ENCODE measurements around the gene ITIH3. TPM values are rescaled to one million over a fixed set of nuclear protein-coding genes. Genes with fewer than 3 reads are reported as not detected.

ITIH3 gene
- total RNA-seq, 1 donor from 2014 or later, result 4.5 TPM

GRCh38 chr3:52777127-52777958 lies 17.3 kb upstream of the ITIH3 start, which contains the start of gene ITIH1:
TSS of gene ITIH1 (plus strand) at chr3:52777599. CDS start at chr3:52777616, 17 bp downstream.
- no peaks in the 10 kb centered on the region for H3K4me1 ChIP-seq
- TF ChIP-seq CTCF (IDR thresholded peaks at IDR 0.05), result no peak
- intact Hi-C loops (cut with DNase I), result no loop called here
- no peak within 1 kb of the TSS for H3K27ac ChIP-seq
- H3K4me3 ChIP-seq, result no peak within 1 kb of the TSS
- no peaks in the 10 kb centered on the region for H3K9me3 ChIP-seq
- H3K36me3 ChIP-seq, result no peaks in the 10 kb centered on the region
- no peak for ATAC-seq
- DNase-seq, result peak; percentile 41
- no peaks in the 10 kb centered on the region for H3K27me3 ChIP-seq (ENCODE audit: low read depth)

- ATAC-seq, result no peak
- Histone ChIP-seq H3K27ac (no peak overlapping the region), H3K4me1 (no peaks in the 10 kb centered on the region), H3K4me3 (no peak overlapping the region), H3K27me3 (ENCODE audit: low read depth) (no peaks in the 10 kb centered on the region), H3K36me3 (no peaks in the 10 kb centered on the region), H3K9me3 (no peaks in the 10 kb centered on the region)
- intact Hi-C loops (cut with DNase I), result no loop called here
- TF ChIP-seq CTCF (IDR thresholded peaks at IDR 0.05), result no peak
- DNase-seq, result peak; percentile 20
These were observed 16.4 kb upstream of the ITIH3 start for GRCh38 chr3:52777959-52778805.

- H3K27me3 ChIP-seq (ENCODE audit: low read depth), result no peaks in the 10 kb centered on the region
- ATAC-seq, result no peak
- no peaks in the 10 kb centered on the region for H3K4me1 ChIP-seq
- no peak for TF ChIP-seq CTCF (IDR thresholded peaks at IDR 0.05)
- intact Hi-C loops (cut with DNase I), result no loop called here
- H3K4me3 ChIP-seq, result no peak overlapping the region
- H3K9me3 ChIP-seq, result no peaks in the 10 kb centered on the region
- H3K27ac ChIP-seq, result no peak overlapping the region
- no peaks in the 10 kb centered on the region for H3K36me3 ChIP-seq
- peak; percentile 18 for DNase-seq
These were observed 15.4 kb upstream of the ITIH3 start for GRCh38 chr3:52779011-52779836.

GRCh38 chr3:52779837-52780585 lies 14.6 kb upstream of the ITIH3 start:
- ATAC-seq (no peak), DNase-seq (peak; percentile 16)
- Histone ChIP-seq H3K27ac (no peak overlapping the region), H3K4me1 (no peaks in the 10 kb centered on the region), H3K27me3 (ENCODE audit: low read depth) (no peaks in the 10 kb centered on the region), H3K9me3 (no peaks in the 10 kb centered on the region), H3K4me3 (no peak overlapping the region), H3K36me3 (no peaks in the 10 kb centered on the region)
- intact Hi-C loops (cut with DNase I), result no loop called here
- no peak for TF ChIP-seq CTCF (IDR thresholded peaks at IDR 0.05)

Measured in lower lobe of right lung (tissue), 2 donors.